ENCODE measurements around the gene LIG3.

DNA sequence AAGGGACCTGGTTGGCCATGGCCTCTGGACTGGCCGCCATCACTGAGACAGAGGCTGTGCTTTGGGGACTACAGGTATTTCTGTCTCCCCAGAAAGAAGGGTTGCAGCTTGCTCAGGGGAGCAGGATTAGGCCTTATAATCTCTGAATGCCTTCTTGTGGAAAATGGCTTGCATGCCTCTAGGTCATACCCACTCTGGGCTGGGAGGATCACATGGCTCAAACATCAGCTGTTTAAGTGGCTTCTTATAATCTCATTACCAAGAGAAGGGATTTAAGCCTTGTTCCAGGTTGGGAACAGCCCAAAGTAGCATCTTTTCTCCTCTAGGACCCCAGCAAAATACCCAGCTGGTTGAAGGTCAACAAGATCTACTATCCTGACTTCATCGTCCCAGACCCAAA is 19.1 kb downstream of the LIG3 start:
- TF ChIP-seq CTCF (IDR thresholded peaks at IDR 0.05) = no peak
- no peak for TF ChIP-seq POLR2A (IDR thresholded peaks at IDR 0.05)

All from adrenal gland (tissue), 5 donors.